H1 (cell line): ENCODE data around the gene OR51B2. TPM values are rescaled to one million over a fixed set of nuclear protein-coding genes. Genes with fewer than 3 reads are reported as not detected.

ENCODE experiments used
- CTCF ChIA-PET: fragments of 300-600 bp; sonication (Branson Sonifier 250); formaldehyde crosslinking; loops from one replicate; lab custom pipeline; 2021; ENCODE audit not compliant: partially characterized antibody; lab: Charles Lee
- POLR2A ChIA-PET: fragments of 300-600 bp; sonication (Branson Sonifier 250); formaldehyde crosslinking; loops from one replicate; lab custom pipeline; 2021; ENCODE audit warnings: inconsistent platforms; ENCODE audit not compliant: partially characterized antibody; lab: Charles Lee
- DNase-seq, 2 experiments: peaks; one replicate each; pipeline versions ENCODE4 v3.0.0 to v3.0.0-alpha.2; 2010 to 2022; ENCODE audit warnings: low spot score in 2 of 2, low read depth in 1 of 2, mixed read lengths in 1 of 2
- FAIRE-seq: peaks from 2 replicates; lab custom pipeline; 2011; peaks lifted over from hg19 to GRCh38; lab: Jason Lieb, UNC
- H2AFZ ChIP-seq: 2 replicates; pipeline ENCODE4 v1.8.1; 2012; ENCODE audit warnings: low read length, inconsistent platforms
- H2AK5ac ChIP-seq: 2 replicates; pipeline ENCODE4 v1.6.1; 2013; ENCODE audit warnings: low read depth, low read length
- H2BK120ac ChIP-seq: replicated peaks from 2 replicates; pipeline ENCODE3; 2013; ENCODE audit warnings: low read depth, low read length, inconsistent platforms
- H2BK12ac ChIP-seq: 2 replicates; pipeline ENCODE4 v1.6.1; 2013; ENCODE audit warnings: low read depth, low read length
- H2BK15ac ChIP-seq: 2 replicates; pipeline ENCODE4 v1.6.1; 2013; ENCODE audit warnings: low read length
- H2BK20ac ChIP-seq: 2 replicates; pipeline ENCODE4 v1.6.1; 2013; ENCODE audit warnings: low read length
- H2BK5ac ChIP-seq: 2 replicates; pipeline ENCODE4 v1.6.1; 2013; ENCODE audit warnings: low read depth, low read length
- H3K14ac ChIP-seq: 2 replicates; pipeline ENCODE4 v1.6.1; 2013; ENCODE audit warnings: inconsistent platforms; ENCODE audit not compliant: insufficient read length
- H3K18ac ChIP-seq: 2 replicates; pipeline ENCODE4 v1.6.1; 2013; ENCODE audit warnings: low read length; ENCODE audit errors: extremely low read depth
- H3K23ac ChIP-seq: 2 replicates; pipeline ENCODE4 v1.6.1; 2013; ENCODE audit warnings: inconsistent platforms; ENCODE audit not compliant: insufficient read length
- H3K23me2 ChIP-seq: 2 replicates; pipeline ENCODE4 v1.6.1; 2013; ENCODE audit warnings: low read depth, low read length
- H3K27ac ChIP-seq: 2 replicates; pipeline ENCODE4 v1.6.1; 2011; ENCODE audit warnings: low read depth, low read length, inconsistent platforms
- H3K27me3 ChIP-seq, 4 experiments: replicated peaks in 1 of 4; 1 replicate in 1 of 4; 2 replicates in 3 of 4; pipeline versions ENCODE4 v1.6.1 to v1.8.1; 2011 to 2013; ENCODE audit warnings: low read length in 3 of 4, mild to moderate bottlenecking in 3 of 4, inconsistent platforms in 2 of 4, mixed read lengths in 2 of 4, moderate library complexity in 1 of 4; ENCODE audit not compliant: control insufficient read depth in 3 of 4, insufficient read depth in 3 of 4; ENCODE audit errors: extremely low read depth in 1 of 4
- H3K36me3 ChIP-seq, 4 experiments: 2 replicates each; pipeline versions ENCODE4 v1.6.1 to v1.8.1; 2011 to 2013; ENCODE audit warnings: mild to moderate bottlenecking in 4 of 4, low read length in 3 of 4, moderate library complexity in 2 of 4, control low read depth in 1 of 4, inconsistent platforms in 1 of 4; ENCODE audit not compliant: insufficient read depth in 4 of 4, control insufficient read depth in 2 of 4
- H3K4ac ChIP-seq: replicated peaks from 2 replicates; pipeline ENCODE3; 2013; ENCODE audit warnings: low read length, low read depth, mixed read lengths, inconsistent platforms; ENCODE audit not compliant: insufficient read length
- H3K4me1 ChIP-seq, 4 experiments: replicated peaks in 1 of 4; 1 replicate in 1 of 4; 2 replicates in 3 of 4; pipeline versions ENCODE4 v1.6.1 to v1.8.1; 2011 to 2013; ENCODE audit warnings: low read length in 3 of 4, inconsistent platforms in 2 of 4, mixed read lengths in 1 of 4; ENCODE audit not compliant: insufficient read depth in 4 of 4, control insufficient read depth in 3 of 4
- H3K4me2 ChIP-seq, 2 experiments: 2 replicates each; pipeline versions ENCODE4 v1.6.1 to v1.8.1; 2011 to 2013; ENCODE audit warnings: low read depth in 2 of 2, low read length in 2 of 2, control low read depth in 1 of 2, inconsistent platforms in 1 of 2, mild to moderate bottlenecking in 1 of 2; ENCODE audit not compliant: insufficient read depth in 1 of 2
- H3K4me3 ChIP-seq, 4 experiments: fragments of 200-600, 300-600 bp in 1 of 4; sonication (generic), shearing (Covaris generic), sonication (Bioruptor Twin) in 1 of 4; 2 replicates each; pipeline versions ENCODE4 v1.5.1 to v1.8.1; 2011 to 2016; ENCODE audit warnings: low read length in 4 of 4, low read depth in 3 of 4, control low read depth in 2 of 4, inconsistent platforms in 2 of 4, mild to moderate bottlenecking in 2 of 4, mixed read lengths in 1 of 4, moderate library complexity in 1 of 4; ENCODE audit not compliant: insufficient read depth in 2 of 4; ENCODE audit errors: extremely low read depth in 1 of 4
- H3K56ac ChIP-seq: replicated peaks from 2 replicates; pipeline ENCODE3; 2013; ENCODE audit warnings: low read depth, mild to moderate bottlenecking, mixed read lengths, low read length, inconsistent platforms; ENCODE audit not compliant: insufficient read length
- H3K79me1 ChIP-seq: 2 replicates; pipeline ENCODE4 v1.6.1; 2013; ENCODE audit warnings: low read depth, low read length, control low read depth
- H3K79me2 ChIP-seq, 2 experiments: 2 replicates each; pipeline versions ENCODE4 v1.6.1 to v1.8.1; 2012 to 2013; ENCODE audit warnings: low read length in 2 of 2, mild to moderate bottlenecking in 2 of 2, inconsistent platforms in 1 of 2; ENCODE audit not compliant: insufficient read depth in 2 of 2, control insufficient read depth in 1 of 2
- H3K9ac ChIP-seq, 4 experiments: replicated peaks in 1 of 4; 1 replicate in 1 of 4; 2 replicates in 3 of 4; pipeline versions ENCODE4 v1.6.1 to v1.8.1; 2011 to 2013; ENCODE audit warnings: low read depth in 3 of 4, low read length in 3 of 4, control low read depth in 2 of 4, mild to moderate bottlenecking in 2 of 4, moderate library complexity in 2 of 4, inconsistent platforms in 1 of 4; ENCODE audit errors: extremely low read depth in 1 of 4
- H3K9me3 ChIP-seq, 2 experiments: 2 replicates each; pipeline versions ENCODE4 v1.6.1 to v1.8.1; 2012 to 2013; ENCODE audit warnings: mild to moderate bottlenecking in 2 of 2, moderate library complexity in 2 of 2, control low read depth in 1 of 2, inconsistent platforms in 1 of 2, low read depth in 1 of 2, low read length in 1 of 2, mixed read lengths in 1 of 2; ENCODE audit not compliant: insufficient read depth in 2 of 2
- H4K20me1 ChIP-seq, 2 experiments: replicated peaks in 1 of 2; 2 replicates each; pipeline versions ENCODE3 to v1.8.1; 2011 to 2013; ENCODE audit warnings: inconsistent platforms in 2 of 2, low read length in 2 of 2, mild to moderate bottlenecking in 1 of 2; ENCODE audit not compliant: insufficient read depth in 2 of 2, control insufficient read depth in 1 of 2
- H4K5ac ChIP-seq: 2 replicates; pipeline ENCODE4 v1.6.1; 2013; ENCODE audit warnings: low read length, low read depth, mixed read lengths, inconsistent platforms; ENCODE audit not compliant: insufficient read length
- H4K8ac ChIP-seq: 2 replicates; pipeline ENCODE4 v1.8.0; 2013; ENCODE audit warnings: mild to moderate bottlenecking, moderate library complexity, low read length, inconsistent platforms; ENCODE audit not compliant: insufficient read depth; ENCODE audit errors: extremely low read depth
- H4K91ac ChIP-seq: replicated peaks from 2 replicates; pipeline ENCODE3; 2013; ENCODE audit warnings: low read length, mixed read lengths, inconsistent platforms; ENCODE audit not compliant: insufficient read length
- CTBP2 ChIP-seq: IDR thresholded peaks from 2 replicates; pipeline ENCODE4 v1.7.0; 2011; ENCODE audit warnings: borderline replicate concordance, mild to moderate bottlenecking, moderate library complexity, mixed read lengths, low read length; ENCODE audit not compliant: insufficient read depth, insufficient read length
- CTCF ChIP-seq, 3 experiments: IDR thresholded peaks; 1 replicate in 2 of 3; 2 replicates in 1 of 3; pipeline versions ENCODE4 v1.5.1 to v1.6.1; 2011; ENCODE audit warnings: low read length in 3 of 3, mild to moderate bottlenecking in 3 of 3, inconsistent platforms in 2 of 3, low read depth in 1 of 3, moderate library complexity in 1 of 3; ENCODE audit not compliant: insufficient read depth in 1 of 3; ENCODE audit errors: control extremely low read depth in 1 of 3
- RAD21 ChIP-seq, 2 experiments: IDR thresholded peaks in 1 of 2; conservative IDR thresholded peaks in 1 of 2; 2 replicates each; pipeline ENCODE4 v1.6.1; 2011; ENCODE audit warnings: low read depth in 2 of 2, low read length in 2 of 2, improper control_type of control experiment in 1 of 2, inconsistent platforms in 1 of 2, mild to moderate bottlenecking in 1 of 2, moderate library complexity in 1 of 2
- polyA plus RNA-seq, 7 experiments: library from polyadenylated mRNA; depleted of rRNA in 3 of 7; stranded (reverse) in 5 of 7; unstranded in 2 of 7; fragments of >200 nt in 5 of 7; fragments of 200-250 nt in 2 of 7; gene quantifications; 1 replicate in 5 of 7; 2 replicates in 1 of 7; 4 replicates in 1 of 7; pipeline versions ENCODE4 v1.2.1 to v1.2.3, GENCODE V29; 2011 to 2013; ENCODE audit warnings: missing spikeins in 2 of 7, mixed read lengths in 2 of 7
- total RNA-seq: library from RNA; stranded (reverse); fragmentation: NEBNext Ultra II Directional; extraction: Animal tissue kit (Norgen Biotek cat#: 25700); gene quantifications from 2 replicates; pipeline ENCODE4 v1.2.1, GENCODE V29; 2021

Gene OR51B2
- total and polyA plus RNA-seq, 2 of the 8 experiments (the other 6 are each of a cell fraction or from before 2014, with no cell fraction given): not detected

GRCh38 chr11:5369789-5370188 lies 45.7 kb upstream of the OR51B2 start:
- DNase-seq (no peak), FAIRE-seq (no peak)
- Histone ChIP-seq H3K9me3 (peaks cover 5 to 7% of the 10 kb centered on the region in 2 experiments; a peak in 2 of 4 replicates), H2BK120ac (no peak overlapping the region), H3K27me3 (no peaks in the 10 kb centered on the region), H3K79me1 (no peaks in the 10 kb centered on the region), H2AFZ (no peak overlapping the region), H2AK5ac (no peak overlapping the region), H3K27ac (no peak overlapping the region), H4K5ac (no peak overlapping the region), H3K9ac (no peak overlapping the region), H3K4me2 (no peak overlapping the region), H3K56ac (no peak overlapping the region), H3K23ac (no peak overlapping the region), H3K4me3 (no peak overlapping the region), H3K79me2 (no peaks in the 10 kb centered on the region), H2BK12ac (no peak overlapping the region), H3K23me2 (no peaks in the 10 kb centered on the region), H4K8ac (no peak overlapping the region), H2BK15ac (no peak overlapping the region), H3K14ac (no peak overlapping the region), H2BK5ac (no peak overlapping the region), H3K4ac (no peak overlapping the region), H4K91ac (no peak overlapping the region), H4K20me1 (no peaks in the 10 kb centered on the region), H3K36me3 (no peaks in the 10 kb centered on the region), H3K18ac (no peak overlapping the region), H3K4me1 (no peaks in the 10 kb centered on the region), H2BK20ac (no peak overlapping the region)
- ChIA-PET POLR2A (no interaction called here), CTCF (interaction anchor here (1.9 to 2.0 kb wide), 2 partner anchors 10 to 167 kb away, joined by 6 to 9 read pairs; no protein-coding TSS in a partner anchor)
- TF ChIP-seq CTCF (IDR thresholded peaks at IDR 0.05; ENCODE audit: control extremely low read depth in 1 of 3, insufficient read depth in 1 of 3, low read depth in 1 of 3, low read length in 3 of 3): peak in 2 of 3 experiments; percentile 27 to 32; a peak in 2 of 4 replicates
- TF ChIP-seq CTBP2: no peak
- peak; percentile 68 to 71 for TF ChIP-seq RAD21 (IDR thresholded peaks at IDR 0.05 in 1 of 2, conservative IDR thresholded peaks at IDR 0.05 in 1 of 2; ENCODE audit: low read depth in 2 of 2, low read length in 2 of 2)
